ENCODE measurements around the gene NOXA1. TPM values are rescaled to one million over a fixed set of nuclear protein-coding genes. Genes with fewer than 3 reads are reported as not detected.
"Not testable (repeated sequence)": the region's sequence is repeated elsewhere in the genome, so short reads cannot be mapped to it uniquely, and the experiment has no call there.

NOXA1 gene
- total RNA-seq, 1 donor from 2014 or later = 2.1 TPM

- no peak for DNase-seq (ENCODE audit: low read depth)
Observed at GRCh38 chr9:137439158-137439714, 16.0 kb downstream of the NOXA1 start.

GRCh38 chr9:137441289-137441934, 18.2 kb downstream of the NOXA1 start, which contains the start of gene ENTPD8:
Gene ENTPD8 (minus strand): TSS chr9:137441357. CDS start chr9:137438285, 3,072 bp downstream.
- DNase-seq (ENCODE audit: low read depth) = no peak

GRCh38 chr9:137441935-137442321, 18.7 kb downstream of the NOXA1 start:
- no peak for DNase-seq (ENCODE audit: low read depth)

DNA sequence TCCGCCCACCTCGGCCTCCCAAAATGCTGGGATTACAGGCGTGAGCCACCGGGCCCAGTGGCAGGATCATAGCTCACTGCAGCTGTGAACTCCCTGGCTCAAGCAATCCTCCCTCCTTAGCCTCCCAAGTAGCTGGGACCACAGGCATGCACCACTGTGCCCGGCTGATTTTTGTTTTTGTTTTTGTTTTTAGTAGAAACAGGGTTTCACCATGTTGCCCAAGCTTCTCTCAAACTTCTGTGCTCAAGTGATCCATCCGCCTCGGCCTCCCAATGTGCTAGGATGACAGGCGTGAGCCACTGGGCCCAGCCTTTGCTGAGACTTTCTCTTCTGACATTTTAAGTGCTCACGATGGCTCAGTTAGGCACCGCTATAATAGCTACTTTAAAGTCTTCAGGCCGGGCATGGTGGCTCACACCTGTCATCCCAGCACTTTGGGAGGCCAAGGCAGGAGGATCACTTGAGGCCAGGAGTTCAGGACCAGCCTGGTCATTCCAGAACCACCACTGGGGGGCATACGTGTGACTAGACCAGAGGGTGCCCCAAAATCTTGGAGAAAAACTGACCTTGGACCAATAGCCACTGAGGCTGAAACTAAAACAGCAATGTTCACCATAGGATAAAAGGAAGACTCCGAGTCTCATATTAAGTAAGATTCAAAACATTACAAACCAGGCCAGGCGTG, 21.1 kb downstream of the NOXA1 start:
- no peak for DNase-seq (ENCODE audit: low read depth)

GRCh38 chr9:137445275-137445807, 22.1 kb downstream of the NOXA1 start:
- DNase-seq (ENCODE audit: low read depth) = peak; percentile 61

- DNase-seq (ENCODE audit: low read depth) = no peak
Observed at GRCh38 chr9:137445930-137446431, 22.8 kb downstream of the NOXA1 start.

DNA sequence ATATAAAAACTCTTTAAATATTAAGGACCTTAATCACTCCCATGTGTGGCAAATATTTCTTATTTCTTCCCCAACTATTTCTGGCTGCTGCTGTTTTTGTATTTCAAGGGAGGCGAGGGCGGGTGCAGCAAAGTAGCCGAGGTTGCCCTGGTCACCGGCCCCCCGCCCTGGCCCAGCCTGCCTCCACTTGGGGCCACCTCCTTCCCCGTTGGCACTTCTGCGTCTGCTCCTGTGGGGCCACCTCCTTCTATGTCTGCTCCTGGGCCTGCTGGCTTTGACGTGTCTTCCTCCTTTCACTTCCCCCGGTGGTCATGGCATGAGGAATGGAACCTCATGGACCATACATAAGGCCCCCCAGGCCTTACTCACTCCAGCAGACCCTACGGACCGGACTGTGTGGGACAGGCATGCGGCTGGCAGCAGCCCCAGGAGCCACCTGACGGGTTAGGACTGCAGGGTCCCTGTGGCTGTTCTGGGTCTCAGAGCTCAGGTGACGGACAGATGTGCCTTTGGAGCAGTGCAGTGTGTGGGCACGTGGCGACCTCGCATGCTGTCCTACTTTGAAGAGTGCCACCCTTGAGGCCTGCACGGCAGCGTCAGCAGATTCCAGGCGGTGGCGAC, 23.8 kb downstream of the NOXA1 start:
- no peak for DNase-seq (ENCODE audit: low read depth)

GRCh38 chr9:137447722-137448601, 24.8 kb downstream of the NOXA1 start:
- DNase-seq (ENCODE audit: low read depth) = no peak

- no peak for DNase-seq (ENCODE audit: low read depth)
Observed at GRCh38 chr9:137448602-137448962, 25.4 kb downstream of the NOXA1 start.

- DNase-seq (ENCODE audit: low read depth) = no peak
Observed at GRCh38 chr9:137449081-137449844, 26.1 kb downstream of the NOXA1 start.

DNA sequence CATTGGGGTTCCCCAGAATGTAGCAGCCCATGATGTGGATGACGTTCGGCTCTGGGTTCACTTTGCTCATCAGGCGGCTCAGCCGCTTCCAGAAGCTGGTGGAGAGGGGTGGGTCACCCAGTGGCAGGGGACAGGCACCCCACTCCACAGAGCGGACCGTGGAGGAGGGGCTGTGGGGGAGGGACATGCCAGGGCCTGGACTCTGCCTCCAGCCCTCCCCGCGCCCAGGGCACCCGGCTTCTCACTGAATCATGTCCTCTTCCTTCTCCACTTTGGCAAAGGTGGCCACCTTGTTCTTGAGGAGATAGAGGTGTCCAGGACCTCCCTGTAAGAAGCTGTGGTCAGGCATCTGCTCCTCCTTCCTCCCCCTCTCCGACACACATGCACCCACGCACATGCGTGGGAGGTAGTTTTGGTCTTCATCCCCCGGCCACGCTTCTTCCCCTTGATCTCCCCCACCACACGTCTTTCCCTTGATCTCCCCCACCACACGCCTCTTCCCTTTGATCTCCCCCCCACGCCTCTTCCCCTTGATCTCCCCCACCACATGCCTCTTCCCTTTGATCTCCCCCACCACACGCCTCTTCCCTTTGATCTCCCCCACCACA, 26.8 kb downstream of the NOXA1 start:
- no peak for DNase-seq (ENCODE audit: low read depth)

- DNase-seq (ENCODE audit: low read depth) = not testable (repeated sequence)
Observed at GRCh38 chr9:137450539-137451222, 27.5 kb downstream of the NOXA1 start.

DNA sequence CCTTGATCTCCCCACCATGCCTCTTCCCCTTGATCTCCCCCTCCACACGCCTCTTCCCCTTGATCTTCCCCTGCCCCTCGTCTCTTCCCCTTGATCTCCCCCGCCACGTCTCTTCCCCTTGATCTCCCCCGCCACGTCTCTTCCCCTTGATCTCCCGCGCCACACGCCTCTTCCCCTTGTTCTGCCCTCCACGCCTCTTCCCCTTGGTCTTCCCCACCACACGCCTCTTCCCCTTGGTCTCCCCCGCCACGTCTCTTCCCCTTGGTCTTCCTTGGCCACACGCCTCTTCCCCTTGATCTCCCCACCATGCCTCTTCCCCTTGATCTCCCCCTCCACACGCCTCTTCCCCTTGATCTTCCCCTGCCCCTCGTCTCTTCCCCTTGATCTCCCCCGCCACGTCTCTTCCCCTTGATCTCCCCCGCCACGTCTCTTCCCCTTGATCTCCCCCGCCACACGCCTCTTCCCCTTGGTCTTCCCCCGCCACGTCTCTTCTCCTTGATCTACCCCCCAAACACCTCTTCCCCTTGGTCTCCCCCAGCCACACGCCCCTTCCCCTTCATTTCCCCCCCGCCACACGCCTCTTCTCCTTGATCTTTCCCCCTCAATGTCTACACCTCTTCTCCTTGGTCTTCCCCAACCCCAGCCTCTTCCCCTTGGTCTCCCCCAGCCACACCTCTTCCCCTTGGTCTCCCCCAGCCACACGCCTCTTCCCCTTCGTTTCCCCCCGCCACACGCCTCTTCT, 28.2 kb downstream of the NOXA1 start:
- not testable (repeated sequence) for DNase-seq (ENCODE audit: low read depth)

DNA sequence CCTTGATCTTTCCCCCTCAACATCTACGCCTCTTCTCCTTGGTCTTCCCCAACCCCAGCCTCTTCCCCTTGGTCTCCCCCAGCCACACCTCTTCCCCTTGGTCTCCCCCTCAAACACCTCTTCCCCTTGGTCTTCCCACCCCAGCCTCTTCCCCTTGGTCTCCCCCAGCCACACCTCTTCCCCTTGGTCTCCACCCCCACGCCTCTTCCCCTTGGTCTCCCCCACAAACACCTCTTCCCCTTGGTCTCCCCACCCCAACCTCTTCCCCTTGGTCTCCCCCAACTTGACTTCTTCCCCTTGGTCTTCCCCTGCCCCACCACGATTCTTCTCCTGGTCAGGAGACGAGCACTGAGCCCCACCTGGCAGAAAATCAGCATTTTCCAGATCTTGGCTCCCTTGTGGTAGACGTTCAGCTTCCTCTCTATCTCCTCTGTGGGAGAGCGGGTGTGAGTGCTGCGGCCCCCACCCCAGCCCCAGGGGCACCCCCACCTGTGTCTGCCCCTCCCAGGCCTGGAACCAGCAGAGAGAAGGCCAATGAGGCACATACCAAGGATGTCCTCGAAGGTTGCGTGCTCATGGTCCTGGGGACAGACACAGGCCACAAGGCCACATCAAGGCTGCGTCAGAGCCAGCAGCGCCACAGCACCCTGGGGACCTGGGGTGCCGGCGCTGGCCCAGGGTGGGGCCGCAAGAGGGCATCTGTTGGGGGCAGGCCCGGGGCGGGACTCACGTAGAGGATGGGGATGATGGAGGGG, 29.0 kb downstream of the NOXA1 start:
- no peak for DNase-seq (ENCODE audit: low read depth)

DNA sequence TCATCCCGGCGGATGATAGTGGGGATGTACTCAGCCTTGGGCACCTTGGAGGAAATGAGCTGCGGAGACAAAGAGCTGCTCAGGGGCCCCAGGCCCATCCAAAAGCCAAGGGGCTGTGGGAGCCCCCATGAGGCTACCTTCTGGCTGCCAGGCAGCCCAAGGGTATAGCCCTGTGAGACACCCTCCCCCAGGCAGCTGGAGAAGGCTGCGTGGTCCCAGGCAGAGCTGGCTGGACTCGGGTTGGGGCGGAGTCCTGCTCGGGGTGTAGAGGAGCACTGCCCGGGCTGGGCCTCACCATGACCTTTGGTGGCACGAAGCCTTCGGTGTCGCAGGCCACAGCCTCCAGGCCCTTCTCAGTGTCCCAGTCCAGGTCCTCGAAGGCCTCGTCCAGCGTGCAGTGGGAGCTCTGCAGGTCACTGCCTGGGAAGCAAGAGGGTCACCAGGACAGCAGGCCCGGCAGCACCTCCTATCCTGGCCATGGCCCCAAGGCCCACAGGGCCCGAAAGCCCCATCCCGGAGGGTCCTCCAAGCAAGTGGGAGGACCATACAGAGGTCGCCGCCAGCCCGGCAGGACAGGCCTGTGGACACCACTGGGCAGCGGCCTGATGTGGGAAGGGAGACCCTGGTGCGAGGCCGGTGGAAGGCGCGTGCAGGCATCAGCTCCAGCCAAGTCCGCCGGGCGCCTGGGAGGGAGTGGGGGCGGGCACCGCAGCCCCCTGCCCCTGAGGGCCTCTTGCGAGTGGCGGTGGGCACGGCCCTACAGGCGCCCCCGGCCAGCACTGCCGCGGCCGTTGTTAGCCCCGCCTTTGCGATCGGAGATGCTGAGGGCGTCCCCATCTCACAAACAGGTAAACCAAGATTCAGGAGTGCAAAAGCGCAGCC, 29.8 kb downstream of the NOXA1 start:
- no peak for DNase-seq (ENCODE audit: low read depth)

DNA sequence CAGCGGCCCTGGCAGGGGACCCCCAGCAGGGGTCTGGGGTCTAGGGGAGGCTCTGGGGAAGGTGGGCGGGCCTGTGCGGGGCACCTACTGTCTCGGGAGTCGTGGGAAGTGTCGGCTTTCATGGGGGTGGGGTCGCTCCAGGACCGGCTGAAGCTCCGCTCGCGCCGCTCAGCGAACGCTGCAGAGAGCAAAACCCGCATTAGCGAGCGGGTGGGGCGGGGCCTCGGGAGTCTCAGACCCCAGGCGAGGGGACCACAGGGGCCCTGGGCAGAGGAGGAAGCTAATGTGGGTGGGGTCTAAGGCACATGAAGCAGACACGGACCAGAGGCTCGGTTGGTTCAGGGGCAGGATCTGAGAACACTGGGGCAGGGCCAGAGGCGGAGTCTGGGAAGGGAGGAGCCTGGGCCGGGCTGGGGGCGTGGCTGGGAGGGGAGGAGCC, 30.5 kb downstream of the NOXA1 start:
- DNase-seq (ENCODE audit: low read depth) = peak; percentile 19

GRCh38 chr9:137454145-137454596, 31.0 kb downstream of the NOXA1 start:
- no peak for DNase-seq (ENCODE audit: low read depth)
